Endothelial cell of umbilical vein (primary cell): ENCODE measurements around the gene SPEN. TPM values are rescaled to one million over a fixed set of nuclear protein-coding genes. Genes with fewer than 3 reads are reported as not detected.
"Not testable (repeated sequence)": the region's sequence is repeated elsewhere in the genome, so short reads cannot be mapped to it uniquely, and the experiment has no call there.

Experiments used
- BruUV-seq: library from RNA; stranded (reverse); fragments of 400-500 nt; replicated peaks from 2 replicates; lab custom pipeline; 2021; lab: Mats Ljungman, UMichigan
- CTCF ChIA-PET: fragments of 300-600, 350-600 bp; sonication (Branson Sonifier 250); formaldehyde crosslinking; loops from one replicate; lab custom pipeline; 2021; ENCODE audit warnings: antibody characterized with exemption, inconsistent platforms; lab: Charles Lee
- POLR2A ChIA-PET: fragments of 300-600, 350-600 bp; sonication (Branson Sonifier 250); formaldehyde crosslinking; loops from one replicate; lab custom pipeline; 2021; ENCODE audit warnings: antibody characterized with exemption, inconsistent platforms; lab: Charles Lee
- DNase-seq: peaks from one replicate; pipeline ENCODE4 v3.0.0-alpha.2; 2011; ENCODE audit warnings: low read depth, low spot score
- FAIRE-seq: peaks from 2 replicates; lab custom pipeline; 2011; peaks lifted over from hg19 to GRCh38; lab: Jason Lieb, UNC
- H2AFZ ChIP-seq: 2 replicates; pipeline ENCODE4 v1.6.0; 2012; ENCODE audit warnings: low read depth, low read length, control low read depth, inconsistent platforms
- H3K27ac ChIP-seq: 2 replicates; pipeline ENCODE4 v1.5.1; 2011; ENCODE audit warnings: low read depth, mild to moderate bottlenecking, control low read depth, low read length, moderate library complexity; ENCODE audit not compliant: insufficient read depth
- H3K27me3 ChIP-seq, 2 experiments: 2 replicates each; pipeline versions ENCODE4 v1.6.0 to v1.6.1; 2011; ENCODE audit warnings: low read length in 2 of 2, mixed read lengths in 1 of 2; ENCODE audit not compliant: control insufficient read depth in 2 of 2, insufficient read depth in 2 of 2
- H3K36me3 ChIP-seq, 2 experiments: 2 replicates in 1 of 2; 3 replicates in 1 of 2; pipeline ENCODE4 v1.5.1; 2011; ENCODE audit warnings: low read length in 2 of 2, mild to moderate bottlenecking in 1 of 2, moderate library complexity in 1 of 2; ENCODE audit not compliant: control insufficient read depth in 2 of 2, insufficient read depth in 2 of 2; ENCODE audit errors: extremely low read depth in 1 of 2
- H3K4me1 ChIP-seq: 3 replicates; pipeline ENCODE4 v1.5.1; 2011; ENCODE audit warnings: mild to moderate bottlenecking, low read length; ENCODE audit not compliant: control insufficient read depth, insufficient read depth; ENCODE audit errors: extremely low read depth
- H3K4me2 ChIP-seq: 2 replicates; pipeline ENCODE4 v1.6.1; 2011; ENCODE audit warnings: low read length, control low read depth, mixed read lengths; ENCODE audit not compliant: insufficient read depth
- H3K4me3 ChIP-seq, 3 experiments: fragments of 200-600 bp in 1 of 3; sonication (generic), shearing (Covaris generic) in 1 of 3; replicated peaks in 1 of 3; 2 replicates each; pipeline ENCODE4 v1.5.1; 2011 to 2016; ENCODE audit warnings: control low read depth in 3 of 3, low read length in 3 of 3, mild to moderate bottlenecking in 2 of 3, inconsistent platforms in 1 of 3, low read depth in 1 of 3, moderate library complexity in 1 of 3; ENCODE audit not compliant: insufficient read depth in 1 of 3
- H3K79me2 ChIP-seq: 2 replicates; pipeline ENCODE4 v1.6.0; 2012; ENCODE audit warnings: low read length, inconsistent platforms; ENCODE audit not compliant: control insufficient read depth, insufficient read depth
- H3K9ac ChIP-seq: replicated peaks from 2 replicates; pipeline ENCODE3; 2011; ENCODE audit warnings: low read length, control low read depth; ENCODE audit not compliant: insufficient read depth; ENCODE audit errors: extremely low read depth
- H3K9me1 ChIP-seq: replicated peaks from 3 replicates; pipeline ENCODE4 v1.6.0; 2011; ENCODE audit warnings: mild to moderate bottlenecking, low read length; ENCODE audit not compliant: control insufficient read depth, insufficient read depth; ENCODE audit errors: extremely low read depth
- H3K9me3 ChIP-seq: replicated peaks from 2 replicates; pipeline ENCODE4 v1.5.1; 2012; ENCODE audit warnings: low read length, inconsistent platforms; ENCODE audit not compliant: control insufficient read depth, insufficient read depth
- H4K20me1 ChIP-seq: replicated peaks from 2 replicates; pipeline ENCODE3; 2011; ENCODE audit warnings: mild to moderate bottlenecking, low read length; ENCODE audit not compliant: control insufficient read depth, insufficient read depth; ENCODE audit errors: extremely low read depth
- EZH2 ChIP-seq: IDR thresholded peaks from 2 replicates; pipeline ENCODE4 v1.6.1; 2012; ENCODE audit warnings: borderline replicate concordance, low read depth, mild to moderate bottlenecking, moderate library complexity, low read length, inconsistent platforms; ENCODE audit not compliant: severe bottlenecking
- FOS ChIP-seq: IDR thresholded peaks from 2 replicates; pipeline ENCODE4 v1.6.1; 2011; ENCODE audit warnings: mild to moderate bottlenecking, low read length, moderate library complexity, borderline replicate concordance; ENCODE audit not compliant: insufficient read depth
- GATA2 ChIP-seq: IDR thresholded peaks from 2 replicates; pipeline ENCODE4 v1.7.0; 2011; ENCODE audit warnings: low read depth, mild to moderate bottlenecking, moderate library complexity, mixed read lengths, low read length; ENCODE audit not compliant: insufficient read length, insufficient read depth
- JUN ChIP-seq: IDR thresholded peaks from 2 replicates; pipeline ENCODE4 v1.6.1; 2011; ENCODE audit warnings: borderline replicate concordance, low read depth; ENCODE audit not compliant: insufficient read length, insufficient read depth
- MAX ChIP-seq: IDR thresholded peaks from 2 replicates; pipeline ENCODE4 v1.6.1; 2011; ENCODE audit not compliant: insufficient read depth, insufficient read length
- MYC ChIP-seq: IDR thresholded peaks from one replicate; pipeline ENCODE4 v1.6.1; 2011; ENCODE audit warnings: mild to moderate bottlenecking, low read depth, low read length
- POLR2A ChIP-seq: IDR thresholded peaks from 2 replicates; pipeline ENCODE4 v1.6.1; 2012; ENCODE audit warnings: low read depth, mild to moderate bottlenecking, control low read depth, low read length
- POLR2AphosphoS5 ChIP-seq: IDR thresholded peaks from 2 replicates; pipeline ENCODE4 v1.6.1; 2012; ENCODE audit warnings: low read depth, mild to moderate bottlenecking, control low read depth, low read length, moderate library complexity; ENCODE audit not compliant: insufficient read depth
- dilution Hi-C: fragments of 300-500 bp; cut with MboI; formaldehyde crosslinking; loops from one replicate; pipeline ENCODE4 v1.15.0; 2019; ENCODE audit warnings: low sequenced_read_pairs; ENCODE audit not compliant: extremely low pct_ligation_motif_present
- intact Hi-C: fragments of 100-400 bp; cut with micrococcal nuclease; formaldehyde crosslinking; loops from one replicate; pipeline ENCODE4 v1.10.0; 2022
- polyA plus RNA-seq, 4 experiments: library from polyadenylated mRNA; depleted of rRNA in 3 of 4; stranded (reverse) in 3 of 4; unstranded in 1 of 4; fragments of >200 nt; gene quantifications; 2 replicates each; pipeline versions ENCODE4 v1.2.1 to v1.2.3, GENCODE V29; 2011 to 2012; ENCODE audit warnings: missing spikeins in 1 of 4
- total RNA-seq: library from RNA; stranded (reverse); gene quantifications from 2 replicates; pipeline ENCODE4 v1.2.3, GENCODE V29; 2021

SPEN gene
- total and polyA plus RNA-seq, 2 donors (not counting 3 experiments of a cell fraction or from before 2014, with no cell fraction given): 9.3 to 44.4 TPM

- Histone ChIP-seq H3K4me3 (peak overlapping the region in 2 of 3 experiments; percentile 22 to 24), H4K20me1 (peaks cover 3% of the 10 kb centered on the region), H3K27me3 (no peaks in the 10 kb centered on the region), H3K4me2 (peak overlapping the region; percentile 84), H3K27ac (peak overlapping the region; percentile 38), H3K36me3 (no peaks in the 10 kb centered on the region), H3K9ac (peak overlapping the region; percentile 51), H3K79me2 (peaks cover 93% of the 10 kb centered on the region), H3K9me3 (no peaks in the 10 kb centered on the region), H2AFZ (no peak overlapping the region), H3K4me1 (peaks cover 27% of the 10 kb centered on the region), H3K9me1 (no peaks in the 10 kb centered on the region)
- no peak for TF ChIP-seq EZH2
- TF ChIP-seq FOS: no peak
- TF ChIP-seq GATA2: no peak
- no peak for TF ChIP-seq POLR2AphosphoS5
- TF ChIP-seq JUN: no peak
- no peak for TF ChIP-seq POLR2A
- TF ChIP-seq MYC: no peak
- no peak for TF ChIP-seq MAX
- intact Hi-C loops (loop anchor here (1.0 to 5.0 kb wide), 3 partner anchors 37 to 69 kb away; no protein-coding TSS in a partner anchor), dilution Hi-C loops (no loop called here)
- ChIA-PET POLR2A (no interaction called here), CTCF (interaction anchor here (0.6 to 2.6 kb wide), 5 partner anchors 10 to 824 kb away, joined by 3 to 14 read pairs (median 4); no protein-coding TSS in a partner anchor)
- DNase-seq (no peak), FAIRE-seq (peak; percentile 40)
- BruUV-seq: TSS peak; percentile 18
Measured at GRCh38 chr1:15886611-15887167, 39.2 kb downstream of the SPEN start.

GRCh38 chr1:15892857-15893599 is 45.5 kb downstream of the SPEN start:
- FAIRE-seq, H3K4me1 ChIP-seq, H3K4me3 ChIP-seq, H3K4me2 ChIP-seq, H3K36me3 ChIP-seq, H2AFZ ChIP-seq, BruUV-seq, POLR2A ChIA-PET, H4K20me1 ChIP-seq, H3K27me3 ChIP-seq, H3K9me1 ChIP-seq, dilution Hi-C loops, H3K9me3 ChIP-seq, H3K9ac ChIP-seq, intact Hi-C loops: not testable (repeated sequence)
- DNase-seq: peak; percentile 25
- H3K27ac ChIP-seq: peak overlapping the region; percentile 12
- CTCF ChIA-PET: interaction anchor here (1.0 to 1.2 kb wide), 3 partner anchors 45 to 101 kb away, joined by 3 to 4 read pairs (median 4); no protein-coding TSS in a partner anchor
- H3K79me2 ChIP-seq: peaks cover 98% of the 10 kb centered on the region
